HG03439 (cell line): ENCODE data around the gene DGKA.

Experiments
- ATAC-seq: cut with Tn5 transposase; IDR thresholded peaks from one replicate; pipeline ENCODE4 v1.9.1; 2021; ENCODE audit warnings: mild to moderate bottlenecking, moderate library complexity; ENCODE audit not compliant: unreplicated experiment

Gene DGKA

GRCh38 chr12:55931317-55931779 lies 386 bp downstream of the DGKA start:
- ATAC-seq = no peak

- ATAC-seq = no peak
Observed at GRCh38 chr12:55931780-55932550, 1.0 kb downstream of the DGKA start.

- no peak for ATAC-seq
Observed at GRCh38 chr12:55932551-55932910, 1.6 kb downstream of the DGKA start.

- no peak for ATAC-seq
Observed at GRCh38 chr12:55933169-55933798, 2.3 kb downstream of the DGKA start.

- no peak for ATAC-seq
Observed at GRCh38 chr12:55933799-55934742, 3.1 kb downstream of the DGKA start.

GRCh38 chr12:55934773-55935172 lies 3.8 kb downstream of the DGKA start:
- ATAC-seq = no peak

- ATAC-seq = no peak
Observed at GRCh38 chr12:55935738-55936151, 4.8 kb downstream of the DGKA start.

GRCh38 chr12:55937981-55938380 lies 7.0 kb downstream of the DGKA start:
- ATAC-seq = no peak

GRCh38 chr12:55938826-55939501 lies 8.0 kb downstream of the DGKA start:
- no peak for ATAC-seq

GRCh38 chr12:55940065-55940732 lies 9.2 kb downstream of the DGKA start:
- peak; percentile 85 for ATAC-seq

GRCh38 chr12:55942055-55942454 lies 11.1 kb downstream of the DGKA start:
- ATAC-seq = no peak

GRCh38 chr12:55942577-55943136 lies 11.7 kb downstream of the DGKA start:
- ATAC-seq = no peak

- no peak for ATAC-seq
Observed at GRCh38 chr12:55946553-55946952, 15.6 kb downstream of the DGKA start.

- no peak for ATAC-seq
Observed at GRCh38 chr12:55955344-55955743, 24.4 kb downstream of the DGKA start.

- no peak for ATAC-seq
Observed at GRCh38 chr12:55955800-55956508, 25.0 kb downstream of the DGKA start.

GRCh38 chr12:55957106-55957859 lies 26.3 kb downstream of the DGKA start:
- ATAC-seq = no peak

- ATAC-seq = no peak
Observed at GRCh38 chr12:55963760-55964159, 32.8 kb downstream of the DGKA start.

- no peak for ATAC-seq
Observed at GRCh38 chr12:55965240-55965639, 34.3 kb downstream of the DGKA start.
